Stimulated activated CD4-positive, alpha-beta T cell treated with anti-CD3 and anti-CD28 coated beads, TNF-alpha, amount 100 ng/mL, for 24 hours (primary cell): ENCODE measurements around the gene MGARP.
A peak's percentile ranks its signal among the peaks of the same experiment; 100 is the strongest.
"Not testable (repeated sequence)": the region's sequence is repeated elsewhere in the genome, so short reads cannot be mapped to it uniquely, and the experiment has no call there.

Experiments
- DNase-seq, 3 experiments: peaks; one replicate each; pipeline ENCODE4 v3.0.0-alpha.2; 2020; ENCODE audit warnings: low read depth in 3 of 3

MGARP gene

DNA sequence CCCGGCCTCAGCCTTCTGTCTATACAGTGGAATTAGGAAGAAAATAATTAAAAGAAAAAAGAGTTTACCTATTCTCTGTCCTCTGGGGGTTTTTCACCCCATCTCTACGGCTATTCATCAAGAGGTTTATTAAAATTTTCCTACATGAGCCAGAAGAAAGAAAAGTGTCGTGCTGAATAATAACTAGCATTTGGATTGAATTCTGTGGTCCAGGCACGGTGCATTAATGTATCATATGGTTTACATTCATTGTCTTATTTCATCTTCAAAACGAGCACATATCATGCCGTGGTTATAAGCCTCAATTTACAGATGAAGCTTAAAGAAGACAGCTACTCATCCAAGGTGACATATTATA is 15.9 kb upstream of the MGARP start:
- no peak for DNase-seq

DNA sequence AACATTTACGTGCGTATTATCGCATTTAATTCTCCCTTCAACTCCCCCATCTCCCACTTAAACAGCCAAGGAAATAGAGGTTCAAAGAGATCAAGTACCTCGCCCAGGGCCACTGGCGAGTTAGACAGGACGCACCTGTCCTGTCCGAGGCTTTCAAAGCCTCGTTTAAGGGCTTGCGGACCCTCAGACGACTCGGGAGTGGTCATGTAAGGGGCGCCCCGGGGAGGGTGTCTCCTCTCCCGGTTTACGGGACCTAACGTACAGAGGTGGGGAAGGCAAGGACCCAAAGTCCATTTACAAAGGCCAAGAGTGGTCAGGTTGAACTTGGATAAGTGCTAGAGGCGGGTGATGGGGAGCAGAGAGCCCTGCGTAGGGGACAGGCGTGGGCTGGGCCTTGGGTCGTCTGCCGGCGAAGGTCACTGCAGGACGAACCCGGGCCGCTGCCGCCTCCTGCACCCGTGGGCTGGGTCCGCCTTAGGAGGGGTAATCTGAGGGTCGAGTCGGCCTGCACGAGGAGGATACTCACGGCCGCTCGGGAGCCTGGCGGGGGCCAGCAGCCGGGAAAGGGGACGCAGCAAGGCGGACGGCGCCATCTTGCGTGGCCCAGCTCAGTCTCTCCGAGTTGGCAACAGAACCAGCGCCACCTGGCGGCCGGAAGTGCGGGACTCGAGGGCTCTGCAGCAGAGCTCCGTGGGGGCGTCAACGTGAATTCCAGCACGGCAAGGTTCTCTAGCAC is 15.3 kb upstream of the MGARP start:
- peak; percentile 93 to 99 (median 98) for DNase-seq

- DNase-seq = no peak
Observed at GRCh38 chr4:139286186-139286698, 6.2 kb upstream of the MGARP start.

GRCh38 chr4:139282721-139283075 is 2.7 kb upstream of the MGARP start:
- DNase-seq = no peak

DNA sequence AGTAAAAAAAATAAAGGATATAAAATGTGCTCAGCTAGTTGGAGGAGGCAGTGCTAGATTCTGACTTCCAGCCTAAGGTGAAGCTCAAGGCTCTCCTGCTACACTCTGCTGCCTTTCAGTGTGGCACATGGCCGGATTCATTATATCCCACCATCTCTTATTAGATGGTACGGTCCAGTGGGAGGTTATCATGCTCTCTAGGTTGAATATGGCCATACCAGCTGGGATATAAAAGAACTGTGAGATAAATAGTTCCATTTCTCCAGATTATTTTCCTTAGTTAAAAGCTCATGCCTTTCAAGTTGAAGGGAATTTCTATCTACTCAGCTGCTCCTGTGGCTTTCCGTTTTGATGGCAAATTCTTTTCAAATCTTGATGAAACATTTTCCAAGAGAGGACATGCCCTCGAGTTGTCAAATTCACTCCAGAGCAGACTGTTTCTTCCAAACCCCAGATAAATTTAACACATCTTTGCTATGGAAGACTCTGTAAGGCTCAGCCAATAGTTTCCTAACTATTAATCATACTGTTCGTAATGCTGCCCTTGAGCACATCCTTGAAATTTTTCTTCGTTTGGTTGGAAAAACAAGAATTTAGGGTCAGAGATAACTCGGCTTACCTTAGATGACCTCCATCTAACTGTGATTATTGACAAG is 2.2 kb upstream of the MGARP start:
- no peak for DNase-seq

DNA sequence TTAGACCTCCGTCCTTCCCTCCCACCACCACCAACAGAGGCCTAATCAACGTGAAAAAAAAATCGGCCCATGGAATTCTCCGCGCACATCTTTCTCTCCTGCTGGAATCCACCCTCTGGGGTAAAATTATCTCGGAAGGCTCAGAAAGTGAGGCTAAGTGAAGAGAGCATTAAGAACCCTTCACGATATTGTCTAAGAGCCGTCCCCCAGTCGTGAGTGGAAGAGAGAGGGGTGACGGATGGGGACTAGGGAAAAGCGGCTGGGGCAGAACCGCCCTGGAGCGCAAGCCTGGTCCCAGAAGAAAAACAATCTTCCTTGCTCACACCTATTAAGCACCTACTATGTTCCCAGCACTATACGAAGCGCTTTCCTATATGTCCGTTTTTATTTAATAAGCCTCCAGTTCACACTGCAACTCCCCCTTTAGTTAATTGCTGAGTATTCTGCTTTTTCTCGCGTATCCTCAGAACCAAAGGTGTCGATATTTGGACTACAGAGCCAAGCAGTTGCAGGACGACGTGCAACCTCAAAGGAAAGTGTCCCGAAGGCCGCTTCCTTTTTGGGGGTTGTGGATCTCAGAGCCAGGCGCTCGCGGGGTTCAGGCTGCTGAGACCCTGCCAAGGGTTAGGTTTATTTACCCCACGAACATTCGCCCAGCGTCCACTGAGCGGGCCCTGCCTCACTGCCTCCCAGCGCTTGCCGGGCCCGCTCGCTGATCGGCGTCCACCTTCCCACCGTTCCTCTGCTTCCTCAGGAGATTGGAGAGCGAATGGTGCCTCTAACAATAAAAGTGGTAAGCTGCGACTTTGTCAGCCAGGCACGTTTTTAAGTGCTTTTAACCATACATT is 889 bp downstream of the MGARP start:
- DNase-seq = no peak

- DNase-seq = no peak
Observed at GRCh38 chr4:139278485-139278884, 1.5 kb downstream of the MGARP start.

- DNase-seq = no peak
Observed at GRCh38 chr4:139275281-139275735, 4.7 kb downstream of the MGARP start.

GRCh38 chr4:139274790-139275189 is 5.2 kb downstream of the MGARP start:
- no peak for DNase-seq

DNA sequence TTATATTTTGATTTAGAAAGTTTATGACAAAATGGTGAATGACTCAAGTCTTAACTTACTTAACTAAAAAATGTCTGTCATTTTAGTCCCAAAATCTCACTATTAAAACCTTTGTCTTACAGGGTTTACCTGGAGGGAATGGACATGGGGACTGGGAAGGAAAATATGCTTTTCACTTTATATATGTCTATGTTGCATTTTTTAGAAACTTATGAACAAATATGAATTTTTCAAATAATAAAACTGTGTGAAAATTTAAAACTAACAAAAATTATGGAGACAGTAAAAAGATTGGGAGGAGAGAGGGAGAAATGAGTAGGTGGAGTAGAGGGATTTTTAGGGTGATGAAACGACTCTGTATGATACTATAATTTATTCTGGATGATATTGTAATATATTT is 6.2 kb downstream of the MGARP start:
- DNase-seq = no peak

GRCh38 chr4:139267301-139267700 is 12.7 kb downstream of the MGARP start:
- no peak for DNase-seq

GRCh38 chr4:139266583-139267257 is 13.3 kb downstream of the MGARP start:
- DNase-seq = peak; percentile 53 to 81 (median 73)

DNA sequence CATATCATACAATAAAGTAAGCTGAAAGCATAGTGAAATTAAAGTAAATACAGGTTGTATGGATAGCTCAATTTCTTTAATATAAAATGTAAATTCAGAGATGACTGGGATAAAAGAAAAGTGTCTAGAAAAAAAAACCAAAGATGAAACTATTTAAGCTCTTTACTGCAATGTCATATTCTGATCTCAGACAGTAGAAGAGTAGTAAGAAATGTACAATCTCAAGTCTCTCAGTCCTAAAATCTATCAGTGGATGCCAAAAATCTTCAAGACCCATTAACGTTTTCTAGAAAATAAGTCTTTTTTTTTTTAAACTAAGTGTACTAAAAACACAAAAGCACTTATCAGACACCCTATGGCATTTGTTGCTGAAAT is 13.8 kb downstream of the MGARP start:
- no peak for DNase-seq

DNA sequence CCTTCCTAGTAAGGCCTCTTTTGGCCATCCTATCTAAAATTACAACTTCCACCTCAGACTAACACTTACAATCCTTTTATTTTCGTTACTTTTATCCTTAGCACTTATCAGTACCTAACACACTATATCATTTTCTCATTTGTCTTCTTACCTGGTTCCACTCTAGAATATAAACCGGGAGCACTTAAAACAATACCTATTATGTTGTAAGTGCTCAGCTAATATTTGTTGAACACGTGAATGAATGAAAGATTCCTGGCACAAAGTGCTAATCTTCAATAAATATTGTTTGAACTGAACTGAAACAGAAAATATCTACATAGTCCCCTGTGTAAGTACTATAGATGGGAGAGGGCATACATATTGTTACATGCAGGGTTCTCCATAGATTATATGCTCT is 14.4 kb downstream of the MGARP start:
- DNase-seq = no peak

DNA sequence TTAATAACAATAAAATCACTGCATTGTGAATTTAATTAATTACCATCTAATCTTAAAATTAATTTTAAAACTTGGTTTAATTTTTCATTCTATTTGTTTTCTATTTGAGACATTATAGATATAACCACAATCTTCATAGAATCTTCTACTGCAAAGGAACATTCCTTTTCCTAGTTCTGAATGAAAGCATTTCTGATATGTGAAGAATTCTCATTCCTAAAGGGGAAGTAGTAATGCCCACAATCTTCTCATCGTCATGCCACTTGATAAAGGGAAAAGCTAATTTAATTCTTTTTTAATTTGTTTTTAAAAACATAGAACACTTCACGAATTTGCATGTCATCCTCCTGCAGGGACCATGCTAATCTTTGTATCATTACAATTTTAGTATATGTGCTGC is 23.7 kb downstream of the MGARP start:
- DNase-seq = no peak

- not testable (repeated sequence) for DNase-seq
Observed at GRCh38 chr4:139255581-139255980, 24.4 kb downstream of the MGARP start.

DNA sequence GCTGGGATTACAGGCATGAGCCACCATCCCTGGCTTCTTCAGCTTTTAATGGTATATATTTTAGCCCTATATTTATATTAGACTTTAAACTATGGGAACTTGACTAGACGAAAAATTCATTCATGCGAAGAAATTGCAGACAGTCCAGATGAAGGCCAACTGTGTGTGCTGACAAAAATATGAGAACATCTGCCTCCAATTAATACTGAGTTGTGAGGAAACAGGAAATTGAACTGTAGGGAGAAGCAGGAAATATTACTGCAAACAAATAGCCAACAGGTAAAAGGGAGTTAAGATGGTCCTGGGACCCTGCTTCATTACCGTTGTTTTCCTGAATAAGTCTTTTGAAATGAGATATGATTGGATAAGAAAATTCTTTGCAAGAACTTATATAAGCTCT is 26.3 kb downstream of the MGARP start:
- DNase-seq = no peak

DNA sequence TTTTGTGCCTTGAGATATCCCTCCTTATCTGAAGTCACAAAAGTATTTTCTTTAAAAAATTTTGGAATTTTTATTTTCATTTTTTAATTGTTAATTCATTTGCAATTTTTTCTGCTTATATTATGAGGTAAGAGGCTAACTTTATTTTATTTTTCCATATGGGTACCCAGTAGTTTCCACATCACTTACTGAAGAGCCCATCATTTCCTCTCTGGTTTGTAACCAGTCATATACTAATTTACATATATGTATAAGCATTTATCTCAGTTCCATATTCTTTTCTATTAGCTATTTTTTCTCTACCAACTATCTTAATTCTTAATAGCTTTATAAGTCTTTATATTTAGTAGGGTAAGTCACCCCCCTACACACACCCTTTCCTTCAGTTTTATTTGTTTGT is 27.0 kb downstream of the MGARP start:
- no peak for DNase-seq

DNA sequence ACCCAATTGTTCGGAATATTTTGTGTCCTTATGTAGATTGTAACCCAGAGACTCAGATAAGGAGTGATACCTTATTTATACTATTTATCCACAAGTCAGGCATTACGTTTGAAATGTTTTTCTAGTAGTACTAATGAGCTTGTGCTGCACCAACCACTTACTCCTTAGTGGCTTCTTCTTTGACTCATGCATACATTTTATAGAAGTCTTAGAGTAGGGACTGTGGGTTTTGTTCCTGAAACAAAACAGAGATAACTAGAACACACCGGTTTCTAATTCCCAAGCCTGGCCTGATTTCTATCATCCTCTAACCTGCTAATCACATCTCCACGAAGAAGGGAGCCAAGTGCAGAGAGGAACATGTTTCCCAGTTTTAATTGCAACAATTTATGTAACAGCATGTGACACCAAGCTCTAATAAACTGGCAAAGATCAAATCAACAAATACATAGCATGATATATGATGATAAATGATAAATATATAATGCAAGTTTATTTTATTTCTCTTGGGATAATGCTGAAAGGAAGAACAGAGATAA is 32.3 kb downstream of the MGARP start:
- DNase-seq = no peak

GRCh38 chr4:139247241-139247640 is 32.8 kb downstream of the MGARP start:
- no peak for DNase-seq

GRCh38 chr4:139246166-139246565 is 33.9 kb downstream of the MGARP start:
- DNase-seq = no peak

- no peak for DNase-seq
Observed at GRCh38 chr4:139245590-139245989, 34.4 kb downstream of the MGARP start.
